ENCODE results near the gene SGSH.

Gene SGSH

GRCh38 chr17:80160536-80160935 is 59.6 kb downstream of the SGSH start:
- CTCF ChIA-PET = no interaction called here
- Mint-ChIP-seq H3K4me1 (no peaks in the 10 kb centered on the region), H3K36me3 (peaks cover 3% of the 10 kb centered on the region), H3K27ac (no peak overlapping the region), H3K27me3 (peaks cover 35% of the 10 kb centered on the region), H3K9me3 (peaks cover 6% of the 10 kb centered on the region), H3K4me3 (no peak overlapping the region)
- no peak for DNase-seq
